Gastroesophageal sphincter (tissue), 4 donors: ENCODE results near the gene TEX13D. TPM values are rescaled to one million over a fixed set of nuclear protein-coding genes. Genes with fewer than 3 reads are reported as not detected.

Source experiments
- ATAC-seq: fragments of 150-250 bp; one replicate; pipeline ENCODE4 v1.9.1; 2016; ENCODE audit warnings: mild to moderate bottlenecking, moderate library complexity
- H3K27ac ChIP-seq, 4 donors: fragments of 200-600 bp; sonication (generic) in 3 of 4; 1 replicate in 3 of 4; 2 replicates in 1 of 4; pipeline ENCODE4 v1.5.1; 2016 to 2019
- H3K27me3 ChIP-seq: fragments of 200-600 bp; sonication (generic); one replicate; pipeline ENCODE4 v1.5.1; 2019
- H3K36me3 ChIP-seq, 2 donors: fragments of 200-600 bp; sonication (generic); one replicate each; pipeline ENCODE4 v1.5.1; 2019; ENCODE audit warnings: control low read depth in 1 of 2
- H3K4me1 ChIP-seq, 3 donors: fragments of 200-600 bp; sonication (generic); 1 replicate in 2 of 3; 2 replicates in 1 of 3; pipeline ENCODE4 v1.5.1; 2016 to 2019; ENCODE audit warnings: control low read depth in 2 of 3
- H3K4me3 ChIP-seq, 2 donors: fragments of 200-600 bp; sonication (generic); one replicate each; pipeline ENCODE4 v1.5.1; 2019; ENCODE audit warnings: mild to moderate bottlenecking in 1 of 2, moderate library complexity in 1 of 2
- H3K9me3 ChIP-seq, 3 donors: fragments of 200-600 bp; sonication (generic); one replicate each; pipeline ENCODE4 v1.5.1; 2017 to 2019; ENCODE audit warnings: control low read depth in 2 of 3
- POLR2A ChIP-seq, 2 donors: fragments of 450-650 bp; IDR thresholded peaks; one replicate each; pipeline ENCODE4 v1.6.1; 2017; ENCODE audit warnings: antibody characterized with exemption in 2 of 2, mild to moderate bottlenecking in 2 of 2, moderate library complexity in 1 of 2
- POLR2AphosphoS5 ChIP-seq: sonication (generic); formaldehyde crosslinking; IDR thresholded peaks from one replicate; pipeline ENCODE4 v1.6.1; 2017; ENCODE audit warnings: antibody characterized with exemption
- WGBS, 2 donors: methylation state at CpG; one replicate each; pipeline ENCODE4 v1.1.5; 2018; ENCODE audit warnings: low coverage in 1 of 2; 5-methylcytosine and 5-hydroxymethylcytosine counted together
- small RNA-seq, 4 donors: library from RNA; depleted of rRNA; stranded (forward); fragments of <200 nt; gene quantifications; one replicate each; pipeline ENCODE3, GENCODE V24; 2016
- total RNA-seq, 4 donors: library from RNA; depleted of rRNA; stranded (reverse); fragments of >200 nt; gene quantifications; one replicate each; pipeline ENCODE4 v1.1.0, GENCODE V29; 2016

TEX13D gene
- total RNA-seq, 4 donors from 2014 or later: 0.17 to 1.2 TPM; not detected in 2

DNA sequence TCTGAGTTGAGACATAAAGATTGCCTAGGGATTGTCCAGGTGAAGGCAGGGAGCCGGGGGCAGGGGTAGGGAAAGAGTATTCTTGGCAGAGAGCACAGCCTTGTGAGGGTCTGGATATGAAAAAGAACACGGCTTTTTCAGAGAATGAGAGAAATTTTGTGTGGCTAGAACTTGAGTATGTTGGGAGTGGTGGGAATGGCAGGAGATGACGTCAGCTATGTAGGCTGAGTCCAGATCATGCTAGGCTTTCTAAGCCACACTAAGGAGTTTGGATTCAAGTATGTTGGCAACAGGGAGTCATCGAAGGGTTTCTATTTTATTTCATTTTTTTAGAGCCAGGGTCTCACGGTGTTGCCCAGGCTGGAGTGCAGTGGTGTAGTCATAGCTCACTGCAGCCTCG is 53.9 kb downstream of the TEX13D start:
- TF ChIP-seq POLR2A (IDR thresholded peaks at IDR 0.05) (no peak), POLR2AphosphoS5 (no peak)
- 68 to 97% methylated on average over 4 to 5 of the region's 6 CpGs for WGBS, 2 donors

More for the DNA sequence above, 53.9 kb downstream of the TEX13D start:
- no peaks in the 10 kb centered on the region for H3K9me3 ChIP-seq
- H3K27ac ChIP-seq: no peak overlapping the region
- no peak overlapping the region for H3K4me3 ChIP-seq
- H3K36me3 ChIP-seq: no peaks in the 10 kb centered on the region
- no peaks in the 10 kb centered on the region for H3K27me3 ChIP-seq
- ATAC-seq: no peak
- peaks cover 0 to 8% (median 0%) of the 10 kb centered on the region in 3 donors for H3K4me1 ChIP-seq

Small RNA genes lying within 50 kb of the gene (small RNA-seq; reads per million reads assigned to genes)
- 0 reads per million in 4 donors for gene AL022718.1

Other genes starting within 250 kb of the TEX13D start
- gene SH2D1A, start 13.9 kb downstream of the TEX13D start, total RNA-seq: 1 to 10 TPM in 2 of 4 donors, under 1 TPM in 2; 0.54 to 7.7 (median 1.7) TPM